IMR-90 (cell line): Measurements from ENCODE around the gene MUSTN1. TPM values are rescaled to one million over a fixed set of nuclear protein-coding genes. Genes with fewer than 3 reads are reported as not detected.

Experiments
- ATAC-seq: fragments of 200-7000 bp; cut with Tn5 transposase; 2 replicates; pipeline ENCODE4 v1.9.1; 2020; ENCODE audit warnings: low read depth, mild to moderate bottlenecking, moderate library complexity
- BruUV-seq: library from RNA; stranded (reverse); fragments of 400-500 nt; replicated peaks from 2 replicates; lab custom pipeline; 2021; lab: Mats Ljungman, UMichigan
- CTCF ChIA-PET: fragments of 300-600 bp; formaldehyde crosslinking; extraction: SDS; loops from one replicate; lab custom pipeline; 2021; ENCODE audit warnings: antibody characterized with exemption; lab: Yijun Ruan, JAX
- POLR2A ChIA-PET: fragments of 300-600 bp; sonication (Branson Sonifier 250); formaldehyde crosslinking; loops from one replicate; lab custom pipeline; 2022; ENCODE audit warnings: antibody characterized with exemption; ENCODE audit not compliant: unreplicated experiment; lab: Charles Lee
- DNase-seq: peaks from one replicate; pipeline ENCODE4 v3.0.0; 2013
- H2AFZ ChIP-seq: replicated peaks from 2 replicates; pipeline ENCODE3; 2013; ENCODE audit warnings: low read length, mild to moderate bottlenecking; ENCODE audit not compliant: poor library complexity
- H2AK5ac ChIP-seq: 2 replicates; pipeline ENCODE4 v1.6.1; 2013; ENCODE audit warnings: low read depth, low read length, inconsistent platforms
- H2AK9ac ChIP-seq: replicated peaks from 2 replicates; pipeline ENCODE3; 2013; ENCODE audit warnings: mild to moderate bottlenecking, low read depth, low read length, moderate library complexity; ENCODE audit not compliant: poor library complexity
- H2BK120ac ChIP-seq: 2 replicates; pipeline ENCODE4 v1.6.1; 2013; ENCODE audit warnings: low read depth, low read length, inconsistent platforms
- H2BK15ac ChIP-seq: 3 replicates; pipeline ENCODE4 v1.6.1; 2013; ENCODE audit warnings: low read depth, low read length, inconsistent platforms
- H2BK20ac ChIP-seq: 2 replicates; pipeline ENCODE4 v1.6.1; 2013; ENCODE audit warnings: low read depth, mild to moderate bottlenecking, inconsistent platforms, low read length, moderate library complexity
- H2BK5ac ChIP-seq: 2 replicates; pipeline ENCODE4 v1.6.1; 2013; ENCODE audit warnings: mild to moderate bottlenecking, low read depth, low read length, inconsistent platforms; ENCODE audit not compliant: poor library complexity, severe bottlenecking
- H3K14ac ChIP-seq: replicated peaks from 2 replicates; pipeline ENCODE4 v1.6.1; 2013; ENCODE audit warnings: low read depth, low read length, inconsistent platforms
- H3K18ac ChIP-seq: 2 replicates; pipeline ENCODE4 v1.6.1; 2013; ENCODE audit warnings: low read depth, low read length, control low read depth
- H3K23ac ChIP-seq: 2 replicates; pipeline ENCODE4 v1.6.1; 2013; ENCODE audit warnings: low read depth, low read length, inconsistent platforms
- H3K27ac ChIP-seq: 2 replicates; pipeline ENCODE4 v1.5.1; 2013; ENCODE audit warnings: mild to moderate bottlenecking, control low read depth, low read length; ENCODE audit not compliant: insufficient read depth
- H3K27me3 ChIP-seq: 2 replicates; pipeline ENCODE4 v1.6.1; 2013; ENCODE audit warnings: low read length; ENCODE audit not compliant: control insufficient read depth, insufficient read depth
- H3K36me3 ChIP-seq: 2 replicates; pipeline ENCODE4 v1.6.1; 2013; ENCODE audit warnings: low read length, mixed read lengths; ENCODE audit not compliant: control insufficient read depth, insufficient read depth
- H3K4ac ChIP-seq: 2 replicates; pipeline ENCODE4 v1.6.1; 2013; ENCODE audit warnings: low read depth, low read length, inconsistent platforms
- H3K4me1 ChIP-seq: 2 replicates; pipeline ENCODE4 v1.6.1; 2013; ENCODE audit warnings: low read length, mixed read lengths; ENCODE audit not compliant: control insufficient read depth, insufficient read depth
- H3K4me2 ChIP-seq: 2 replicates; pipeline ENCODE4 v1.6.1; 2013; ENCODE audit warnings: low read depth, mild to moderate bottlenecking, control low read depth, low read length, moderate library complexity
- H3K4me3 ChIP-seq: 2 replicates; pipeline ENCODE4 v1.5.1; 2013; ENCODE audit warnings: low read depth, mild to moderate bottlenecking, control low read depth, low read length, moderate library complexity; ENCODE audit not compliant: insufficient read depth
- H3K56ac ChIP-seq: 2 replicates; pipeline ENCODE4 v1.6.1; 2013; ENCODE audit warnings: low read length, inconsistent platforms; ENCODE audit not compliant: insufficient read depth; ENCODE audit errors: extremely low read depth
- H3K79me1 ChIP-seq, 2 experiments: 2 replicates each; pipeline ENCODE4 v1.6.1; 2013; ENCODE audit warnings: low read length in 2 of 2, inconsistent platforms in 1 of 2, low read depth in 1 of 2
- H3K9ac ChIP-seq: 2 replicates; pipeline ENCODE4 v1.6.1; 2013; ENCODE audit warnings: low read depth, low read length, control low read depth
- H3K9me1 ChIP-seq: 2 replicates; pipeline ENCODE4 v1.6.1; 2013; ENCODE audit warnings: low read length, inconsistent platforms; ENCODE audit not compliant: insufficient read depth
- H3K9me3 ChIP-seq: 2 replicates; pipeline ENCODE4 v1.6.1; 2013; ENCODE audit warnings: low read length; ENCODE audit not compliant: control insufficient read depth, insufficient read depth
- H4K20me1 ChIP-seq: 2 replicates; pipeline ENCODE4 v1.6.1; 2013; ENCODE audit warnings: low read length, inconsistent platforms; ENCODE audit not compliant: insufficient read depth
- H4K5ac ChIP-seq: 2 replicates; pipeline ENCODE4 v1.6.1; 2013; ENCODE audit warnings: mild to moderate bottlenecking, low read depth, low read length, control low read depth
- H4K8ac ChIP-seq, 2 experiments: 2 replicates each; pipeline ENCODE4 v1.6.1; 2013; ENCODE audit warnings: low read depth in 2 of 2, low read length in 2 of 2, control low read depth in 1 of 2, inconsistent platforms in 1 of 2
- H4K91ac ChIP-seq: 2 replicates; pipeline ENCODE4 v1.6.1; 2013; ENCODE audit warnings: low read depth, low read length, inconsistent platforms; ENCODE audit not compliant: insufficient read depth
- BHLHE40 ChIP-seq: fragments of 150-350 bp; IDR thresholded peaks from 2 replicates; pipeline ENCODE4 v1.6.1; 2016; ENCODE audit warnings: mild to moderate bottlenecking, low read depth, low read length
- CHD1 ChIP-seq: IDR thresholded peaks from 2 replicates; pipeline ENCODE4 v1.6.1; 2012; ENCODE audit warnings: low read depth, low read length, improper control_type of control experiment
- MXI1 ChIP-seq: IDR thresholded peaks from 2 replicates; pipeline ENCODE4 v1.6.1; 2012; ENCODE audit warnings: low read depth, mild to moderate bottlenecking, low read length, moderate library complexity, borderline replicate concordance
- SMC3 ChIP-seq: fragments of 150-350 bp; IDR thresholded peaks from 2 replicates; pipeline ENCODE4 v1.6.1; 2016; ENCODE audit warnings: low read depth, mild to moderate bottlenecking, antibody characterized with exemption, low read length, moderate library complexity
- WGBS, 2 experiments: methylation state at CpG; one replicate each; pipeline versions ENCODE4 v1.1.5 to v1.1.7; 2013; ENCODE audit warnings: missing lambda C conversion rate in 2 of 2; ENCODE audit not compliant: insufficient read length in 1 of 2; ENCODE audit errors: extremely low coverage in 2 of 2; 5-methylcytosine and 5-hydroxymethylcytosine counted together
- dilution Hi-C: fragments of 300-500 bp; cut with HindIII; formaldehyde crosslinking; loops from one replicate; pipeline ENCODE4 v1.14.3; 2018; ENCODE audit warnings: low sequenced_read_pairs; ENCODE audit not compliant: unreplicated experiment
- in situ Hi-C: fragments of 300-500 bp; cut with MboI; formaldehyde crosslinking; loops from 3 replicates; pipeline ENCODE4 v1.14.3; 2019; ENCODE audit warnings: low sequenced_read_pairs, inconsistent platforms, mixed read lengths
- intact Hi-C: fragments of 100-400 bp; cut with micrococcal nuclease; formaldehyde crosslinking; loops from 2 replicates; pipeline ENCODE4 v1.10.0; 2022
- polyA plus RNA-seq, 3 experiments: library from polyadenylated mRNA; depleted of rRNA; stranded (reverse); fragments of >200 nt; gene quantifications; 2 replicates each; pipeline ENCODE4 v1.2.3, GENCODE V29; 2012; ENCODE audit warnings: low replicate concordance in 1 of 3
- total RNA-seq: library from RNA; depleted of rRNA; stranded (reverse); fragments of >200 nt; gene quantifications from 2 replicates; pipeline ENCODE4 v1.2.3, GENCODE V29; 2012
- TF ChIP-seq, protein P1 (sequence below): conservative IDR thresholded peaks from 2 replicates; pipeline ENCODE4 v1.5.1; 2012; ENCODE audit warnings: mild to moderate bottlenecking, low read depth, low read length, improper control_type of control experiment

Gene MUSTN1
- total and polyA plus RNA-seq, 2 of the 4 experiments (the other 2 are of a cell fraction): not detected

DNA sequence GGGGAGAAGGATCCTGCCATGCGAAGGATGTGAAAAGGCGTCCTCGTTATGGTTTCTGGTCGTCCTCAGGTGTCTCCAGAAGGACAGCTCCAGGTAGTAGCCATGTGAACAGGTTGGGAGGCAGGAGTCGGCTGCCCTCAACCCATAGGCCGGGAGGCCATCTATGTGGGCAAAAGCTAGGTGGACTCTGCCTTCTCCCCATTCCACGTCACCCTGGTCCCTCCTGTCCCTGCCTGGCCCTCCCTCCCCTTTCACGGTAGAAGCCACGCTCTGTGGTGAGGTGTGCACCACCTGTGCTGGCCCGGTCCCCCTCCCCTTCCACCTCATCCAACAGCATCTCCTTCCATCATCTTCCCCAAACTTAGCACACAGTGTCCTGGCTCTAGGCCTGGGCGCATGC is 23.9 kb downstream of the MUSTN1 start:
- H2BK15ac ChIP-seq: no peak overlapping the region
- POLR2A ChIA-PET: no interaction called here
- no peak overlapping the region for H3K23ac ChIP-seq
- H3K9me1 ChIP-seq: no peaks in the 10 kb centered on the region
- no peak overlapping the region for H2AK9ac ChIP-seq
- in situ Hi-C loops (no loop called here), intact Hi-C loops (no loop called here), dilution Hi-C loops (no loop called here)
- no peak overlapping the region for H3K4me3 ChIP-seq
- peaks cover 23% of the 10 kb centered on the region for H3K27me3 ChIP-seq
- H2AFZ ChIP-seq: no peak overlapping the region
- BruUV-seq: no TSS peak
- H4K5ac ChIP-seq: no peak overlapping the region
- no peak overlapping the region for H4K91ac ChIP-seq
- CTCF ChIA-PET: interaction anchor here (1.0 kb wide), 1 partner anchor 10 kb away, joined by 3 read pairs; no protein-coding TSS in a partner anchor
- no peak overlapping the region for H3K4ac ChIP-seq
- H3K18ac ChIP-seq: no peak overlapping the region
- ATAC-seq (no peak), DNase-seq (no peak)
- no peak overlapping the region for H3K56ac ChIP-seq
- no peaks in the 10 kb centered on the region for H3K4me1 ChIP-seq
- no peak overlapping the region for H3K4me2 ChIP-seq
- no peak overlapping the region for H3K14ac ChIP-seq
- H2BK5ac ChIP-seq: no peak overlapping the region
- no peak overlapping the region for H2BK20ac ChIP-seq
- no peak overlapping the region for H2BK120ac ChIP-seq
- H4K8ac ChIP-seq: no peak overlapping the region
- no peaks in the 10 kb centered on the region for H3K9me3 ChIP-seq
- WGBS, 2 experiments: 81% methylated on average over 8 of the region's 11 CpGs; no CpG with 5 or more reads in 1 of the 2 experiments
- no peak for TF ChIP-seq SMC3
- no peak for TF ChIP-seq MXI1
- TF ChIP-seq BHLHE40: no peak
- TF ChIP-seq, protein P1, sequence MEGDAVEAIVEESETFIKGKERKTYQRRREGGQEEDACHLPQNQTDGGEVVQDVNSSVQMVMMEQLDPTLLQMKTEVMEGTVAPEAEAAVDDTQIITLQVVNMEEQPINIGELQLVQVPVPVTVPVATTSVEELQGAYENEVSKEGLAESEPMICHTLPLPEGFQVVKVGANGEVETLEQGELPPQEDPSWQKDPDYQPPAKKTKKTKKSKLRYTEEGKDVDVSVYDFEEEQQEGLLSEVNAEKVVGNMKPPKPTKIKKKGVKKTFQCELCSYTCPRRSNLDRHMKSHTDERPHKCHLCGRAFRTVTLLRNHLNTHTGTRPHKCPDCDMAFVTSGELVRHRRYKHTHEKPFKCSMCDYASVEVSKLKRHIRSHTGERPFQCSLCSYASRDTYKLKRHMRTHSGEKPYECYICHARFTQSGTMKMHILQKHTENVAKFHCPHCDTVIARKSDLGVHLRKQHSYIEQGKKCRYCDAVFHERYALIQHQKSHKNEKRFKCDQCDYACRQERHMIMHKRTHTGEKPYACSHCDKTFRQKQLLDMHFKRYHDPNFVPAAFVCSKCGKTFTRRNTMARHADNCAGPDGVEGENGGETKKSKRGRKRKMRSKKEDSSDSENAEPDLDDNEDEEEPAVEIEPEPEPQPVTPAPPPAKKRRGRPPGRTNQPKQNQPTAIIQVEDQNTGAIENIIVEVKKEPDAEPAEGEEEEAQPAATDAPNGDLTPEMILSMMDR: no peak
- TF ChIP-seq CHD1: no peak
- H3K36me3 ChIP-seq: no peaks in the 10 kb centered on the region
- H4K20me1 ChIP-seq: no peaks in the 10 kb centered on the region
- no peak overlapping the region for H3K9ac ChIP-seq
- H2AK5ac ChIP-seq: no peak overlapping the region
- H3K27ac ChIP-seq: no peak overlapping the region
- H3K79me1 ChIP-seq: no peaks in the 10 kb centered on the region
